ENCODE results near the gene PTK7. TPM values are rescaled to one million over a fixed set of nuclear protein-coding genes. Genes with fewer than 3 reads are reported as not detected.

The PTK7 gene
- total RNA-seq, 1 donor from 2014 or later = 81.0 TPM

DNA sequence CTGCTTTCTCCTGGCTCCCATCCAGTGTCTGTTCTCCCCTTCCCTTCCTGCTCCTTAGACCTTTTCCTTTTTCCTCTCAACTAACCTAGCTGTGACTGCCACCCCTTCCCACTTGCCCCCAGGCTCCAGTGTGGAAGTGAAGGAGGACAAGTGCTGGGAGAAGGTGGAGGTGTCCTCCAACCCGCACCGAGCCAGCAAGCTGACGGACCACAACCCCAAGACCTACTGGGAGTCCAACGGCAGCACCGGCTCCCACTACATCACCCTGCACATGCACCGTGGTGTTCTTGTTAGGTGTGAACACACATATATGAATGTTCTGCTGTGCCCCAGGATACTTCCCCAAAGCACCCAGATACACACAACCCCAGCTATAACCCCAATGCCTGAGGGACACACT is 124.4 kb downstream of the PTK7 start:
- H3K9me3 ChIP-seq = no peaks in the 10 kb centered on the region
- no peaks in the 10 kb centered on the region for H3K4me1 ChIP-seq
- intact Hi-C loops (cut with DNase I) = no loop called here
- H3K4me3 ChIP-seq = no peak overlapping the region
- H3K36me3 ChIP-seq = peaks cover 72% of the 10 kb centered on the region
- no peak for DNase-seq
- no peak overlapping the region for H3K27ac ChIP-seq
- no peaks in the 10 kb centered on the region for H3K27me3 ChIP-seq (ENCODE audit: low read depth)
- TF ChIP-seq, protein P1, sequence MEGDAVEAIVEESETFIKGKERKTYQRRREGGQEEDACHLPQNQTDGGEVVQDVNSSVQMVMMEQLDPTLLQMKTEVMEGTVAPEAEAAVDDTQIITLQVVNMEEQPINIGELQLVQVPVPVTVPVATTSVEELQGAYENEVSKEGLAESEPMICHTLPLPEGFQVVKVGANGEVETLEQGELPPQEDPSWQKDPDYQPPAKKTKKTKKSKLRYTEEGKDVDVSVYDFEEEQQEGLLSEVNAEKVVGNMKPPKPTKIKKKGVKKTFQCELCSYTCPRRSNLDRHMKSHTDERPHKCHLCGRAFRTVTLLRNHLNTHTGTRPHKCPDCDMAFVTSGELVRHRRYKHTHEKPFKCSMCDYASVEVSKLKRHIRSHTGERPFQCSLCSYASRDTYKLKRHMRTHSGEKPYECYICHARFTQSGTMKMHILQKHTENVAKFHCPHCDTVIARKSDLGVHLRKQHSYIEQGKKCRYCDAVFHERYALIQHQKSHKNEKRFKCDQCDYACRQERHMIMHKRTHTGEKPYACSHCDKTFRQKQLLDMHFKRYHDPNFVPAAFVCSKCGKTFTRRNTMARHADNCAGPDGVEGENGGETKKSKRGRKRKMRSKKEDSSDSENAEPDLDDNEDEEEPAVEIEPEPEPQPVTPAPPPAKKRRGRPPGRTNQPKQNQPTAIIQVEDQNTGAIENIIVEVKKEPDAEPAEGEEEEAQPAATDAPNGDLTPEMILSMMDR (IDR thresholded peaks at IDR 0.05) = no peak
- no peak for ATAC-seq

DNA sequence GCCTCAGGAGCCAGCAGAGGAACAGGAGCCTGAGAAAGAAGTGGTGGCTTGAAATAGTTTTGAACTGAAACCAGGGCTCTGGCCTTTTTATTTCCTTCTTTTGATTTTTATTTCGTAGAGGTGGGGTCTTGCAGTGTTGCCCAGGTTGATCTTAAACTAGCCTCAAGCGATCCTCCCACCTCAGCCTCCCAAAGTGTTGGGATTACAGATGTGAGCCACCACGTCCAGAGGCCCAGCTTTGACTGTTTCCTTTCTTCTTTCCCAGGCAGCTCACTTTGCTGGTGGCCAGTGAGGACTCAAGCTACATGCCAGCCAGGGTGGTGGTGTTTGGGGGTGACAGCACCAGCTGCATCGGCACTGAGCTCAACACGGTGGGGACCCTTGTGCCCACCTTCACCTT is 126.3 kb downstream of the PTK7 start:
- Histone ChIP-seq H3K4me1 (no peaks in the 10 kb centered on the region), H3K27ac (no peak overlapping the region), H3K36me3 (peaks cover 53% of the 10 kb centered on the region), H3K4me3 (no peak overlapping the region), H3K27me3 (ENCODE audit: low read depth) (no peaks in the 10 kb centered on the region), H3K9me3 (no peaks in the 10 kb centered on the region)
- TF ChIP-seq, protein P1 (IDR thresholded peaks at IDR 0.05) = no peak
- DNase-seq (no peak), ATAC-seq (no peak)
- intact Hi-C loops (cut with DNase I) = no loop called here

DNA sequence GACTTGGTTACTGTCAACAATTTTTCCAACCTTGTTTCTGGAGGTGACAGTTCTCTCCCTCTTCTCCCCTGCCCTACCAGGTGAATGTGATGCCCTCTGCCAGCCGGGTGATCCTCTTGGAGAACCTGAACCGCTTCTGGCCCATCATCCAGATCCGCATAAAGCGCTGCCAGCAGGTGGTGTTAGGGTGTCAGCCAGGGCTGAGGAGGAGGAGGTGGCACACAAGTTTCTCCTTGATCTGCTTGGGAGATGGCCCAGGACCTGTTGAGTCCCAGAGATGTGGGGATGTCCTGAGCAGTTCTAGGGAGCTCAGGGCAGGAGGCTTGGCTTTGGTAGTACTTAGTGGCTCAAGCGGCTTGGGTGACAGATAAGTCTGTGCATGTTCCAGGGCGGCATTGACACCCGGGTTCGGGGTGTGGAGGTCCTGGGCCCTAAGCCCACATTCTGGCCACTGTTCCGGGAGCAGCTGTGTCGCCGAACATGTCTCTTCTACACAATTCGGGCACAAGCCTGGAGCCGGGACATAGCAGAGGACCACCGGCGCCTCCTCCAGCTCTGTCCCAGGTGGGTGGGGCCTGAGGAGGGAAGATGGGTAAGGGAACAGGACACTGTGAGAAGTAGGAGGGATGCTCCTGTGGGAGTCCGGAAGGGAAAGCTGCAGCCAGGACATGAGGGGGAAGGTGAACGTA is 127.1 kb downstream of the PTK7 start:
- no peak for DNase-seq
- intact Hi-C loops (cut with DNase I) = no loop called here
- no peak for ATAC-seq
- Histone ChIP-seq H3K36me3 (peaks cover 46% of the 10 kb centered on the region), H3K27ac (no peak overlapping the region), H3K9me3 (no peaks in the 10 kb centered on the region), H3K4me3 (no peak overlapping the region), H3K4me1 (no peaks in the 10 kb centered on the region), H3K27me3 (ENCODE audit: low read depth) (no peaks in the 10 kb centered on the region)
- TF ChIP-seq, protein P1 (IDR thresholded peaks at IDR 0.05) = no peak

GRCh38 chr6:43203718-43204095 is 127.6 kb downstream of the PTK7 start:
- Histone ChIP-seq H3K4me3 (no peak overlapping the region), H3K9me3 (no peaks in the 10 kb centered on the region), H3K4me1 (no peaks in the 10 kb centered on the region), H3K27ac (no peak overlapping the region), H3K27me3 (ENCODE audit: low read depth) (no peaks in the 10 kb centered on the region), H3K36me3 (peaks cover 41% of the 10 kb centered on the region)
- intact Hi-C loops (cut with DNase I) = no loop called here
- TF ChIP-seq, protein P1 (IDR thresholded peaks at IDR 0.05) = no peak
- DNase-seq (no peak), ATAC-seq (no peak)

DNA sequence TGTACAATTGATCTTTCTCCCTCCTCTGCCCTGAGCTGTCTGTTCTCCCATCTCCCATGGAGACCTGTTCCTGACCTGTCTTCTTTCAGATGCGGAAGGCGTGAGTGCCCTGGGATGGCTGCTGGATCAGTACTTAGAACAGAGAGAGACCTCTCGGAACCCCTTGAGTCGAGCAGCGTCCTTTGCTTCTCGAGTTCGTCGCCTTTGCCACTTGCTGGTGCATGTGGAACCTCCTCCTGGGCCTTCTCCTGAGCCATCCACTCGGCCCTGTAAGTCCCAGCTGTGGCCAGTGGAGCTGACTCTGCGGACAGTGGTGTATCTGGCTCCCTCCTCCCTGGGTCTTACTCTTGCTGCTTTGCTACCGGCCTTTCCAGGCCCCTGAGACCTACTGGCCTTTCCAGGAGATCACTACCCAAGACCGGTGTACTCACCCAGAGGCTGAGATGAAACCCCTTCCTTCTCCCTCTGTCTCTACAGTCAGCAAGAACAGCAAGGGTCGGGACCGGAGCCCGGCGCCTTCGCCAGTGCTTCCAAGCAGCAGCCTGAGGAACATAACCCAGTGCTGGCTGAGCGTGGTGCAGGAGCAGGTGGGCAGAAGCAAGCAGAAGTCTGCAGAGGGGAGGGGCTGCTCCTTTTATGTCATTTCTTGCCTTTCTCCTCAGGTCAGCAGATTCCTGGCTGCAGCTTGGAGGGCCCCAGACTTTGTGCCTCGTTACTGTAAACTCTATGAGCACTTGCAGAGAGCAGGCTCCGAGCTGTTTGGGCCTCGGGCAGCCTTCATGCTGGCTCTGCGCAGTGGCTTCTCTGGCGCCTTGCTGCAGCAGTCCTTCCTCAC is 128.4 kb downstream of the PTK7 start:
- H3K27me3 ChIP-seq (ENCODE audit: low read depth) = no peaks in the 10 kb centered on the region
- intact Hi-C loops (cut with DNase I) = no loop called here
- ATAC-seq (no peak), DNase-seq (no peak)
- H3K9me3 ChIP-seq = no peaks in the 10 kb centered on the region
- H3K36me3 ChIP-seq = peaks cover 33% of the 10 kb centered on the region
- H3K4me3 ChIP-seq = no peak overlapping the region
- TF ChIP-seq, protein P1 (IDR thresholded peaks at IDR 0.05) = no peak
- H3K27ac ChIP-seq = no peak overlapping the region
- H3K4me1 ChIP-seq = no peaks in the 10 kb centered on the region

Data from lower lobe of right lung (tissue), 2 donors.